IPS-18a (cell line): Measurements from ENCODE around the gene KATNAL1.

Source experiments
- H3K27ac ChIP-seq: one replicate; pipeline ENCODE4 v1.5.1; 2013; ENCODE audit warnings: low read length
- H3K27me3 ChIP-seq: one replicate; pipeline ENCODE4 v1.6.1; 2013; ENCODE audit warnings: mild to moderate bottlenecking, low read length; ENCODE audit not compliant: control insufficient read depth, insufficient read depth
- H3K36me3 ChIP-seq: one replicate; pipeline ENCODE4 v1.6.1; 2013; ENCODE audit warnings: low read depth, low read length; ENCODE audit not compliant: control insufficient read depth
- H3K4me1 ChIP-seq: one replicate; pipeline ENCODE4 v1.6.1; 2013; ENCODE audit warnings: low read depth, low read length; ENCODE audit not compliant: control insufficient read depth
- H3K4me3 ChIP-seq: one replicate; pipeline ENCODE4 v1.5.1; 2013; ENCODE audit warnings: low read length
- H3K9ac ChIP-seq: one replicate; pipeline ENCODE4 v1.6.1; 2013; ENCODE audit warnings: mild to moderate bottlenecking, low read length, moderate library complexity
- H3K9me3 ChIP-seq: one replicate; pipeline ENCODE4 v1.6.1; 2013; ENCODE audit warnings: low read depth, low read length; ENCODE audit not compliant: control insufficient read depth

KATNAL1 gene

DNA sequence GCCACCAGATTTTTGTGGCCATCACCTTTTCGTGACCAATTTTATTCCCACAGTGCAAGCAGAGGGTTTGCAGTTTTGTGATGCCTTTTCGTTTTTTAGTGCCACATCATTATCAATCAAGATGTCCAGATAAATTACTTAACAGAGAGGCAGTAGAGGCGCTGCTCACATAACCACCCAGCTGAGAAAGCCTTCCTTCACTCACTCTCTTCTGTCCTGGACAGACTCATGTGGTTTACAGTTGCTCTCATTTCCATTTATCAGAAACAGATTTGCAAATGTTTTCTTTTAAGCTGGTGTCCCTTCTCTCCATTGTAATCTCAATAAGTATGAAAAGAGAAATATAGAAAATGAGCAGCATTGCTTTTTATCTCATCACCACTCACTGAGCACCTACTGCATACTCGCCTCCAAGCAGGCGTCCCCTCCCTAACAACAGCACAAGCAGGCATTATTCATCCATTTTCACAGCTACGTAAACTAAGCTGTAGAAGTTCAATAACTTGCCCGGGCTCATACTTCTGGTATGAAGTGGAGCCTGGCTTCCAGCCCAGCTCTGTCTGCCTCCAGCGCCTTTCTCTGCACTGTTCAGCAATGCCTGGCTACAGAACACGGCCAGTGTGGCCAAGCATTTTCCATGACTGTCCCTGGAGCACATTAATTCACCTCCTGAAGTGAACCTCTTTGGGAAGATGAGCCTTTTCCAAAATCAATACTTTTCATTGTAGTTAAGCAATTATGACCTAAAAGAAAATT is 34.6 kb upstream of the KATNAL1 start:
- Histone ChIP-seq H3K27me3 (no peaks in the 10 kb centered on the region), H3K4me3 (no peak overlapping the region), H3K27ac (no peak overlapping the region), H3K9me3 (no peaks in the 10 kb centered on the region), H3K36me3 (no peaks in the 10 kb centered on the region), H3K9ac (no peak overlapping the region), H3K4me1 (peaks cover 3% of the 10 kb centered on the region)

DNA sequence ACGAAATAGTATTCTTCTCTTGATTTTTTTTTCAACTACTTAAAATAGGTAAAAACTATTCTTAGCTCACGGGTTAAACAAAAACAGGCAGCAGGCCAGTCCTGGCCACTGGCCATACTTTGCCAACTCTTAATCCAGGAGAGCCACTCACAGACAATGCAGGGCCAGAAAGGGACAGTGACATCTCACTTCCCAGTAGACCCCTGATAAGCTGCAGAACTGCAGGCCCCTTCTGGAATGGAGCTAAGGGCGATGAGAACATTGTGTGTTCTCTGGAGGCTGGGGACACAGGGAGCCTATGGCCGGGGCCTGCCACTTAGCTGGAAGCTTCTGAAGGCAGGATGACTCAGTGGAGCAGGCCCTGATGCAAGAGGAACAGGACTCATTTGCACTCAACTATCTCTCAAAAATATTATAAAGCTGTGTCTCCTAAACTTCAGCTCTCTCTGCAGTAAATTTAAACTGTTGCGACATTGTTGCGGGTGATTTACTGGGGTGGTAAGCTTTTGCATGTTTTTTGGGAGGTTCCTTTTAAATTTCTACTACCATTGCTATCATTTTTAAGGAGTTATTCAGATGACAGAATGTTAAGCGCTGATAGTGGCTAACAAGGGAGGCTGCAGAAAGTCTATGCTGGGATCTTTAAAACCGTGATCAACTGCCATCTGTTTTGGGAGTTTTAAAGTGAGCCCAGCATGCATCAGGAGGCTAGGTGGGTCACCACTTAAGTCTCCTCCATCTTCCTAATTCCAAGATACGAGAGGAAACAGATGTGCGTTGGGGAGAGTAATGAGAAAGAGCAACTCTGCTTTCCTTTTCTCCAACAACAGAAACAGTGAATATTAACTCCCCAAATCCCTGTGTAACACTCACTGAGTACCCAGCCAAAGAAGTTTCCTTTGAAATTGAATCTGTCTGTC is 33.2 kb upstream of the KATNAL1 start:
- H3K27ac ChIP-seq = no peak overlapping the region
- no peaks in the 10 kb centered on the region for H3K9me3 ChIP-seq
- H3K36me3 ChIP-seq = no peaks in the 10 kb centered on the region
- H3K9ac ChIP-seq = no peak overlapping the region
- H3K4me1 ChIP-seq = peaks cover 9% of the 10 kb centered on the region
- H3K27me3 ChIP-seq = no peaks in the 10 kb centered on the region
- H3K4me3 ChIP-seq = no peak overlapping the region

DNA sequence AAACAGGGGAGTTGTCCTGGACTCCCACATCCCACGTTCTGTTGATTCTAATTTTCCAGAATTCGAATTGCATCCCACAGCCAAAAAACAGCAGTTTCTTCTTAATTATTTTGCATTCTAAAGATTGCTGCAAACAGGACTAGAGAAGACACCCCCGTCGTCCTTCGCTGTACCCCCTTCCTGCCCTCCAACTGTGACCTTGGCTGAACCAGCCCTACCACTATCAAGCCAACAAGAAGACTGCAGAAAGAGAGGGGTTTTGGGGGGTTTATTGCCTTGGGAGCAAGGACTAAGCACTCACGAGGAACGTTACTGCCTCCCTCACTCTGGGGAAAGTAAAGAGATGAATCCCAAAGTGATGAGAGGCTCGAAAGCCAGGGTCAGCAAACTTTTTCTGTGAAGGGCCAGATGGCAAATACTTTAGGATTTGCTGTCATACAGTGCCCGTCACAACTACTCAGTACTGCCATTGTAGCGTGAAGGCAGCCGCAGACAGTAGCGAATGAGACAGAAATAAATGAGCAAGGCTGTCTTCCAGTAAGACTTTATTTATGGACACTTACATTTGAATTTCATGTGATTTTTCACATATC is 32.5 kb upstream of the KATNAL1 start:
- H3K9me3 ChIP-seq = no peaks in the 10 kb centered on the region
- H3K27ac ChIP-seq = no peak overlapping the region
- no peak overlapping the region for H3K4me3 ChIP-seq
- H3K27me3 ChIP-seq = no peaks in the 10 kb centered on the region
- no peak overlapping the region for H3K9ac ChIP-seq
- H3K36me3 ChIP-seq = no peaks in the 10 kb centered on the region
- H3K4me1 ChIP-seq = peaks cover 9% of the 10 kb centered on the region

- Histone ChIP-seq H3K4me3 (no peak overlapping the region), H3K27me3 (no peaks in the 10 kb centered on the region), H3K9ac (no peak overlapping the region), H3K9me3 (no peaks in the 10 kb centered on the region), H3K27ac (no peak overlapping the region), H3K4me1 (peaks cover 9% of the 10 kb centered on the region), H3K36me3 (no peaks in the 10 kb centered on the region)
These were observed 31.6 kb upstream of the KATNAL1 start for GRCh38 chr13:30338952-30339351.

GRCh38 chr13:30338331-30338851 is 31.0 kb upstream of the KATNAL1 start:
- H3K9me3 ChIP-seq = no peaks in the 10 kb centered on the region
- H3K4me1 ChIP-seq = peaks cover 9% of the 10 kb centered on the region
- H3K9ac ChIP-seq = no peak overlapping the region
- no peak overlapping the region for H3K27ac ChIP-seq
- no peak overlapping the region for H3K4me3 ChIP-seq
- no peaks in the 10 kb centered on the region for H3K27me3 ChIP-seq
- no peaks in the 10 kb centered on the region for H3K36me3 ChIP-seq

- H3K27me3 ChIP-seq = no peaks in the 10 kb centered on the region
- no peaks in the 10 kb centered on the region for H3K36me3 ChIP-seq
- H3K4me3 ChIP-seq = no peak overlapping the region
- no peaks in the 10 kb centered on the region for H3K9me3 ChIP-seq
- H3K27ac ChIP-seq = no peak overlapping the region
- H3K4me1 ChIP-seq = peaks cover 9% of the 10 kb centered on the region
- H3K9ac ChIP-seq = no peak overlapping the region
These were observed 29.8 kb upstream of the KATNAL1 start for GRCh38 chr13:30337061-30337610.

- no peak overlapping the region for H3K27ac ChIP-seq
- H3K9me3 ChIP-seq = no peaks in the 10 kb centered on the region
- no peaks in the 10 kb centered on the region for H3K27me3 ChIP-seq
- H3K4me3 ChIP-seq = no peak overlapping the region
- peaks cover 9% of the 10 kb centered on the region for H3K4me1 ChIP-seq
- no peak overlapping the region for H3K9ac ChIP-seq
- no peaks in the 10 kb centered on the region for H3K36me3 ChIP-seq
These were observed 27.5 kb upstream of the KATNAL1 start for GRCh38 chr13:30334663-30335386.

DNA sequence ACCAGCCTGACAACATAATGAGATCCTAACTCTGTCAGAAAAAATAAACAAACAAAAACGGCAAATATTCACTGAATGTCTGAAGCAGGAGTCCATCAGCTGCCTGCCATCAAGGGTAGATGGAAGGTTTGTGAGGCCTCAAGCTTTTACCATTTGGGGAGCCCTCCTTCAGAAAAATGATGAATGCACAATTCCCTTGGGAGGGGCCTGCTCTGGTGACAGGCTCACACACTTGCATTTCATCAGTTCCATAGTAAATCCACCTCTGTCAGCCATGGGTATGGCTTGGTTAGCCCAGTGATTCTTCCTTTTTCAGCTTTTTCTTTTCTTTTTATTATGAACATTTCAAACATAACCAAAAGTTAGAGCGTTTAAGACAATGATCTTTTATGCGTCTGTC is 26.3 kb upstream of the KATNAL1 start:
- Histone ChIP-seq H3K4me1 (peaks cover 9% of the 10 kb centered on the region), H3K36me3 (no peaks in the 10 kb centered on the region), H3K4me3 (no peak overlapping the region), H3K9ac (no peak overlapping the region), H3K9me3 (no peaks in the 10 kb centered on the region), H3K27ac (no peak overlapping the region), H3K27me3 (no peaks in the 10 kb centered on the region)

- no peak overlapping the region for H3K4me3 ChIP-seq
- H3K9ac ChIP-seq = no peak overlapping the region
- H3K36me3 ChIP-seq = no peaks in the 10 kb centered on the region
- H3K9me3 ChIP-seq = no peaks in the 10 kb centered on the region
- H3K27ac ChIP-seq = no peak overlapping the region
- peaks cover 9% of the 10 kb centered on the region for H3K4me1 ChIP-seq
- H3K27me3 ChIP-seq = no peaks in the 10 kb centered on the region
These were observed 25.2 kb upstream of the KATNAL1 start for GRCh38 chr13:30332456-30333143.

DNA sequence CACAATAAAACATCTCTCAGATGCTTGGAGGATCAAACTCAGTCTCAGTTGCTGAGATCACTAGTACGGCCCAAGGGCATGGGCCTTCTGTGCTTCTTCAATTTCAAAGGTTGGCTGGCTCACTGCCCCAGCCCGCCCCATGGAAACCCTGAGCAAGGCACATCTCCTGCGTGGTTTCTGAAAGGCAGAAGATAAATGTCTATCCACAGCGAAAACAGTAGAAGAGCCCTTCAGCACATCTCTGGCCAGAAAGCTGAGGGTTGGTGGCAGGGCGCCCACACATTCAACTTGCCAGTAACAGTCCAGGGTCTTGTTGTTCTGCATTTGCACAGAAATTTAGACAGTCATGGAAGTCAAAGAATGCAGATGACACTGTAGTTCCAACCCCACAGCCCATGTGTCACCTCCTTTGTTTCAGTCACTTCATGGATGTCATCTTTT is 24.0 kb upstream of the KATNAL1 start:
- Histone ChIP-seq H3K36me3 (no peaks in the 10 kb centered on the region), H3K9me3 (no peaks in the 10 kb centered on the region)

More for the DNA sequence above, 24.0 kb upstream of the KATNAL1 start:
- H3K27ac ChIP-seq = no peak overlapping the region
- no peaks in the 10 kb centered on the region for H3K27me3 ChIP-seq
- no peak overlapping the region for H3K4me3 ChIP-seq
- H3K4me1 ChIP-seq = no peaks in the 10 kb centered on the region
- no peak overlapping the region for H3K9ac ChIP-seq
